MCF 10A (cell line): ENCODE data around the gene ZNF664. TPM values are rescaled to one million over a fixed set of nuclear protein-coding genes. Genes with fewer than 3 reads are reported as not detected.

ENCODE experiments used
- BruUV-seq: library from RNA; stranded (reverse); fragments of 400-500 nt; replicated peaks from 2 replicates; lab custom pipeline; 2021; lab: Mats Ljungman, UMichigan
- CTCF ChIA-PET: fragments of 300-600 bp; sonication (Branson Sonifier 250); formaldehyde crosslinking; extraction: SDS; loops from one replicate; lab custom pipeline; 2021; ENCODE audit warnings: antibody characterized with exemption, inconsistent platforms; lab: Yijun Ruan, JAX
- POLR2A ChIA-PET: fragments of 300-600, 350-650 bp; sonication (Branson Sonifier 250); formaldehyde crosslinking; extraction: SDS; loops from one replicate; lab custom pipeline; 2020; ENCODE audit warnings: antibody characterized with exemption, inconsistent platforms; lab: Yijun Ruan, JAX
- DNase-seq: peaks from one replicate; pipeline ENCODE4 v3.0.0-alpha.2; 2018; ENCODE audit not compliant: unreplicated experiment
- H3K27ac Mint-ChIP-seq: one replicate; pipeline ENCODE4 v1.8.0; 2022; ENCODE audit warnings: mild to moderate bottlenecking, low read depth, mixed read lengths; ENCODE audit not compliant: unreplicated experiment
- H3K27me3 Mint-ChIP-seq: one replicate; pipeline ENCODE4 v1.8.0; 2022; ENCODE audit warnings: mixed read lengths; ENCODE audit not compliant: insufficient read depth, unreplicated experiment
- H3K36me3 Mint-ChIP-seq: one replicate; pipeline ENCODE4 v1.8.0; 2022; ENCODE audit warnings: mild to moderate bottlenecking, moderate library complexity, mixed read lengths; ENCODE audit not compliant: insufficient read depth, unreplicated experiment
- H3K4me1 Mint-ChIP-seq: one replicate; pipeline ENCODE4 v1.8.0; 2022; ENCODE audit warnings: mixed read lengths; ENCODE audit not compliant: insufficient read depth, unreplicated experiment
- H3K4me3 Mint-ChIP-seq: one replicate; pipeline ENCODE4 v1.8.0; 2022; ENCODE audit warnings: mild to moderate bottlenecking, moderate library complexity, mixed read lengths; ENCODE audit not compliant: unreplicated experiment
- H3K9me3 Mint-ChIP-seq: one replicate; pipeline ENCODE4 v1.8.0; 2022; ENCODE audit warnings: mixed read lengths; ENCODE audit not compliant: unreplicated experiment
- intact Hi-C: fragments of 100-400 bp; cut with micrococcal nuclease; formaldehyde crosslinking; loops from 2 replicates; pipeline ENCODE4 v1.14.1; 2022
- total RNA-seq: library from RNA; stranded (reverse); gene quantifications from 2 replicates; pipeline ENCODE4 v1.2.3, GENCODE V29; 2022
- TF ChIP-seq, protein P1 (sequence below): fragments of 200-600 bp; IDR thresholded peaks from one replicate; pipeline ENCODE4 v1.8.0; 2022; ENCODE audit warnings: antibody characterized with exemption, mild to moderate bottlenecking; ENCODE audit not compliant: unreplicated experiment

Gene ZNF664
- total RNA-seq, 1 experiment from 2014 or later = 123 TPM

DNA sequence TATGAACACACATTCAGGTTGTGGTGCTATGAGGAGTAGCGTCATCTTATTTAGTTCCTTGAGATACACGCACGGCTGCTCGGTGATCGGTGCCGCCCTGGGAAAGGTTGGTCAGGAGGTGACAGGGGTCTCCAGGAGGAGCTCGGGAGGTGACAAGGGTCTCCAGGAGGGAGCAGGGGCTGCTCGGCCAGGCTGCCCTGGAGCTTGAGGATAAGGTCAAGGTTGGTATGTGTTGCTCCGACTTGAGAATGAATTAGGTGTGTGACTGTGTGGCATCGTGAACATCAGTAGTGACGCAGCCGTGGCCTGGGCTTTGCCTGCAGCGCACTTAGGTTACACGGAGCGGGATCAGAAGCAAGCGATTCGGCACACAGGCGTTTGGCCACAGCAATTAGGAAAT is 36.5 kb upstream of the ZNF664 start:
- Mint-ChIP-seq H3K4me1 (no peaks in the 10 kb centered on the region), H3K27me3 (no peaks in the 10 kb centered on the region), H3K27ac (no peak overlapping the region), H3K9me3 (no peaks in the 10 kb centered on the region), H3K36me3 (peaks cover 7% of the 10 kb centered on the region), H3K4me3 (no peak overlapping the region)
- ChIA-PET POLR2A (interaction anchor here (1.0 kb wide), 1 partner anchor 10 kb away, joined by 3 read pairs; no protein-coding TSS in a partner anchor), CTCF (interaction anchor here (2.1 kb wide), 1 partner anchor 31 kb away, joined by 7 read pairs; no protein-coding TSS in a partner anchor)
- TSS peak; percentile 61 for BruUV-seq
- no peak for DNase-seq
- intact Hi-C loops = no loop called here
- TF ChIP-seq, protein P1, sequence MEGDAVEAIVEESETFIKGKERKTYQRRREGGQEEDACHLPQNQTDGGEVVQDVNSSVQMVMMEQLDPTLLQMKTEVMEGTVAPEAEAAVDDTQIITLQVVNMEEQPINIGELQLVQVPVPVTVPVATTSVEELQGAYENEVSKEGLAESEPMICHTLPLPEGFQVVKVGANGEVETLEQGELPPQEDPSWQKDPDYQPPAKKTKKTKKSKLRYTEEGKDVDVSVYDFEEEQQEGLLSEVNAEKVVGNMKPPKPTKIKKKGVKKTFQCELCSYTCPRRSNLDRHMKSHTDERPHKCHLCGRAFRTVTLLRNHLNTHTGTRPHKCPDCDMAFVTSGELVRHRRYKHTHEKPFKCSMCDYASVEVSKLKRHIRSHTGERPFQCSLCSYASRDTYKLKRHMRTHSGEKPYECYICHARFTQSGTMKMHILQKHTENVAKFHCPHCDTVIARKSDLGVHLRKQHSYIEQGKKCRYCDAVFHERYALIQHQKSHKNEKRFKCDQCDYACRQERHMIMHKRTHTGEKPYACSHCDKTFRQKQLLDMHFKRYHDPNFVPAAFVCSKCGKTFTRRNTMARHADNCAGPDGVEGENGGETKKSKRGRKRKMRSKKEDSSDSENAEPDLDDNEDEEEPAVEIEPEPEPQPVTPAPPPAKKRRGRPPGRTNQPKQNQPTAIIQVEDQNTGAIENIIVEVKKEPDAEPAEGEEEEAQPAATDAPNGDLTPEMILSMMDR = no peak

DNA sequence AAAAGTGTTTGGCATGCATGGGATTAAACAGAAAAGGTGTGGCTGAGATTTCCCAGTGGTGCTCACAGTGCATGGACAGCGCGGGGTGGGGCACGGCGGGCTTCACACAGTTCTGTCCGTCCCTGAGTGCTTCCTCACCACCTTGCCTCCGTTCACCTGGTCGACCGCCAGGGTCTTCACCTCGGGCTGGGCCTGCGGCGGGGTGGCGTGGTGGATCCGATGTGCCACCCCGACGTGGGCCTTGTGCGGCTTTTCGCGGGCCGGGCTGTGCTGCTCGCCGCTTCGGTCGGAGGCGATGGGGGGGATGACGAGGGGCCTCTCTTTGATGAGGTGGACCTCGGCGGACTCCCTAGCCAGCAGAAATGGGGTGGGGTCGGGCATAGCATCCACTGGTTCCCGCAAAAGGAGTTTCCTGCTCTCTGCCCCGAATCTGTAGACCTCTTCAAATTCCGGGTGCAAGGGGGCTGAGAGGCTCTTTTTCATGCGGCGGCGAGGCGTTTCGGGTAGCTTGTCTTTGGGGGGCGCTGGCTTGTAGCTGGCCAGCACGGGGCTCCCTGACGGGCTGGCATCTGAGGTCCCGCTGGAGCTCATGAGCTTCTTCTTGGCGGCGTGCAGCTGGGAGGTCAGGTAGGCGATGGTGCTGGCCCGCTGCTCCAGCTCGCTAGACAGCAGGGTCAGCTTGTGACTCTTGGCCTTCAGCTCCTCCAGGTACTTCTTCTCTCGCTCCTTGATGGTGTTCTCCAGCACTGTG is 35.9 kb upstream of the ZNF664 start:
- BruUV-seq = no TSS peak
- no peaks in the 10 kb centered on the region for H3K9me3 Mint-ChIP-seq
- DNase-seq = no peak
- peaks cover 7% of the 10 kb centered on the region for H3K36me3 Mint-ChIP-seq
- TF ChIP-seq, protein P1 = no peak
- POLR2A ChIA-PET = interaction anchor here (0.5 kb wide), 1 partner anchor 353 kb away, joined by 5 read pairs; no protein-coding TSS in a partner anchor
- H3K4me3 Mint-ChIP-seq = no peak overlapping the region
- CTCF ChIA-PET = no interaction called here
- no peaks in the 10 kb centered on the region for H3K4me1 Mint-ChIP-seq
- intact Hi-C loops = no loop called here
- no peak overlapping the region for H3K27ac Mint-ChIP-seq
- H3K27me3 Mint-ChIP-seq = no peaks in the 10 kb centered on the region

DNA sequence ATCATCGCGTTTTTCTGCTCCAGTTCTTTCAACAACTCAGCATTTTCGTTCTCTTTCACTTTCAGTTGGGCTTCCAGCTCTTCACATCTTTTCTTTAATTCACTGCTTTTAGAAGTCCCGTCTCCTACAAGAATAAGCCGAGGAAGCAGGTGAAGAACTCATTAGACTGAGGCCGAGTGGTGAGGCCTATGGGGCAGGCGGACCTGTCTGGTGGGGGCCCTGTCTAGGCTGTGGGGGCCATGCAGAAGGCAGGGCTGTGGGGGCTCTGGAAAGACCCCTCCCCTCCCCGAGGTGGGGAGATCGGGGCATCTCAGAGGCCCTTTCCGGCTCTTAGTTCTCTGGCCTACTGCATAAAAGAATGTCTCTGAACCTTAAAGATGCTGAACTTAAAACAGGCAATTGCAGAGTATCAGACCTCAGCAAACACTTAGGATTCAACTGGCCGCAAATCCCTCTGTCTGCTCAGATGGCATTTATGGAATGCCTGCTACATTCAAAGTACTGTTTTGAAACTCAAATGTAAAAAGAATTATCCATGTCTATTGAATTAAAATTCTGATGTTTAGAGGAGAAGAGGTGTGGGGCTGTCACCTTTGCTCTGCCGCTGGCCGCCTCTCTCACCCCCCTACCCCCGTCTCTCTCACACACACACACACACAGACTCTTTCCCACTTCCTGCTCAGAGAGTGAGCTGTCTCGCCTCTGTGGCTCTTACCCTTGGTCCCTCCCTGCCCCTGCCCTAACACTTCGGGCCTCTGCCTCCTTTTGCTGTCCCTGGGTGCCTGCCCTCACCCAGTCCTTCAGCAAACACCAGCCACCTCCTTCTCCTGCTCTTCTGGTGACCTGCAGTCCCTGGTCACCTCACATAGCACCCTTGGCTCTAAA is 35.1 kb upstream of the ZNF664 start:
- intact Hi-C loops = no loop called here
- Mint-ChIP-seq H3K9me3 (no peaks in the 10 kb centered on the region), H3K27me3 (no peaks in the 10 kb centered on the region), H3K36me3 (peaks cover 7% of the 10 kb centered on the region), H3K27ac (no peak overlapping the region), H3K4me3 (no peak overlapping the region), H3K4me1 (peaks cover 6% of the 10 kb centered on the region)
- CTCF ChIA-PET = no interaction called here
- no TSS peak for BruUV-seq
- DNase-seq = no peak
- TF ChIP-seq, protein P1 = no peak
- POLR2A ChIA-PET = interaction anchor here (0.7 kb wide), 1 partner anchor 34 kb away, joined by 3 read pairs; no protein-coding TSS in a partner anchor
